HL-60 (cell line): ENCODE data around the gene CCNYL1.
"Not testable (repeated sequence)": the region's sequence is repeated elsewhere in the genome, so short reads cannot be mapped to it uniquely, and the experiment has no call there.

Experiments
- DNase-seq, 2 experiments: peaks; one replicate each; pipeline ENCODE4 v3.0.0-alpha.2; 2010 to 2020; ENCODE audit warnings: low read depth in 1 of 2, low spot score in 1 of 2
- H3K27ac ChIP-seq: fragments of 250-450 bp; sonication (Bioruptor Pico); replicated peaks from 2 replicates; pipeline ENCODE4 v1.5.1; 2020; ENCODE audit warnings: mild to moderate bottlenecking, moderate library complexity
- H3K27me3 ChIP-seq: fragments of 250-450 bp; sonication (Bioruptor Pico); 2 replicates; pipeline ENCODE4 v1.5.1; 2021; ENCODE audit warnings: mild to moderate bottlenecking, moderate library complexity; ENCODE audit not compliant: insufficient read depth, poor library complexity, severe bottlenecking
- H3K4me3 ChIP-seq: replicated peaks from 2 replicates; pipeline ENCODE4 v1.5.1; 2011; ENCODE audit warnings: mild to moderate bottlenecking, control low read depth, low read length; ENCODE audit not compliant: insufficient read depth
- CTCF ChIP-seq: IDR thresholded peaks from one replicate; pipeline ENCODE4 v1.5.1; 2011; ENCODE audit warnings: low read length, control low read depth, inconsistent platforms; ENCODE audit not compliant: insufficient read depth
- GABPA ChIP-seq: IDR thresholded peaks from 2 replicates; pipeline ENCODE4 v1.6.1; 2012; ENCODE audit warnings: low read depth
- POLR2AphosphoS5 ChIP-seq: IDR thresholded peaks from 2 replicates; pipeline ENCODE4 v1.6.1; 2012; ENCODE audit warnings: low read depth
- REST ChIP-seq: IDR thresholded peaks from 2 replicates; pipeline ENCODE4 v1.6.1; 2012; ENCODE audit warnings: low read depth; ENCODE audit not compliant: insufficient replicate concordance
- SPI1 ChIP-seq: IDR thresholded peaks from 2 replicates; pipeline ENCODE4 v1.6.1; 2012; ENCODE audit warnings: low read depth, mild to moderate bottlenecking, borderline replicate concordance

Gene CCNYL1

GRCh38 chr2:207686812-207687211 lies 24.6 kb upstream of the CCNYL1 start:
- Histone ChIP-seq H3K27ac (no peak overlapping the region), H3K27me3 (no peaks in the 10 kb centered on the region), H3K4me3 (no peak overlapping the region)
- DNase-seq = no peak
- TF ChIP-seq REST = no peak
- no peak for TF ChIP-seq SPI1
- no peak for TF ChIP-seq CTCF
- no peak for TF ChIP-seq GABPA
- no peak for TF ChIP-seq POLR2AphosphoS5

- TF ChIP-seq GABPA = no peak
- TF ChIP-seq CTCF = no peak
- no peak for TF ChIP-seq POLR2AphosphoS5
- TF ChIP-seq SPI1 = no peak
- no peak for TF ChIP-seq REST
- H3K4me3 ChIP-seq = no peak overlapping the region
These were observed 22.8 kb upstream of the CCNYL1 start for GRCh38 chr2:207688597-207688996.

GRCh38 chr2:207690845-207691461 lies 20.5 kb upstream of the CCNYL1 start:
- not testable (repeated sequence) for H3K27me3 ChIP-seq, H3K4me3 ChIP-seq
- 0 out of 2 replicates have a peak overlapping the region, but pooled peaks have one; percentile 14 for H3K27ac ChIP-seq
- peak in 1 of 2 experiments; percentile 67 for DNase-seq

More at GRCh38 chr2:207688597-207688996, 22.8 kb upstream of the CCNYL1 start:
- no peak for DNase-seq
- H3K27me3 ChIP-seq = no peaks in the 10 kb centered on the region
- H3K27ac ChIP-seq = no peak overlapping the region

- peak; percentile 21 to 46 for DNase-seq
These were observed 19.0 kb upstream of the CCNYL1 start for GRCh38 chr2:207692206-207693065.

More at GRCh38 chr2:207692206-207693065, 19.0 kb upstream of the CCNYL1 start:
- TF ChIP-seq POLR2AphosphoS5 = no peak
- TF ChIP-seq REST = no peak
- TF ChIP-seq GABPA = no peak
- TF ChIP-seq CTCF = no peak
- no peak for TF ChIP-seq SPI1
- Histone ChIP-seq H3K4me3 (no peak overlapping the region), H3K27me3 (no peaks in the 10 kb centered on the region), H3K27ac (no peak overlapping the region)
